HCT116 (cell line): ENCODE results near the gene LTB.

Experiments used
- EGR1 ChIP-seq: IDR thresholded peaks from 2 replicates; pipeline ENCODE4 v1.6.1; 2012; ENCODE audit warnings: low read depth
- EZH2phosphoT487 ChIP-seq: fragments of 200-600 bp; IDR thresholded peaks from 2 replicates; pipeline ENCODE4 v1.6.1; 2018; ENCODE audit warnings: antibody characterized with exemption, borderline replicate concordance
- POLR2A ChIP-seq: IDR thresholded peaks from 2 replicates; pipeline ENCODE4 v1.7.0; 2011; ENCODE audit warnings: borderline replicate concordance; ENCODE audit not compliant: insufficient read depth, insufficient read length; ENCODE audit errors: extremely low read depth
- POLR2AphosphoS5 ChIP-seq: IDR thresholded peaks from 2 replicates; pipeline ENCODE4 v1.6.1; 2011; ENCODE audit warnings: mild to moderate bottlenecking, low read depth, low read length, moderate library complexity
- RAD21 ChIP-seq: IDR thresholded peaks from 2 replicates; pipeline ENCODE4 v1.6.1; 2012; ENCODE audit warnings: low read depth, mild to moderate bottlenecking
- SIN3A ChIP-seq: IDR thresholded peaks from 2 replicates; pipeline ENCODE4 v1.6.1; 2012; ENCODE audit warnings: low read depth
- YY1 ChIP-seq: IDR thresholded peaks from 2 replicates; pipeline ENCODE4 v1.6.1; 2011; ENCODE audit warnings: low read length, low read depth, moderate library complexity, mild to moderate bottlenecking; ENCODE audit not compliant: insufficient replicate concordance; ENCODE audit errors: extremely low read depth
- ZNF274 ChIP-seq: fragments of 200-500 bp; sonication (Bioruptor generic); IDR thresholded peaks from 2 replicates; pipeline ENCODE4 v1.6.1; 2014; ENCODE audit warnings: mild to moderate bottlenecking, low read depth, low read length, inconsistent platforms
- TF ChIP-seq, protein P1 (sequence below), 3 experiments: fragments of 200-600 bp in 1 of 3; sonication (generic) in 1 of 3; IDR thresholded peaks in 2 of 3; conservative IDR thresholded peaks in 1 of 3; 2 replicates each; pipeline ENCODE4 v1.5.1; 2012 to 2017; ENCODE audit warnings: low read depth in 2 of 3, low read length in 2 of 3, antibody characterized with exemption in 1 of 3, borderline replicate concordance in 1 of 3, control low read depth in 1 of 3, mild to moderate bottlenecking in 1 of 3, mixed read lengths in 1 of 3, mixed run types in 1 of 3, moderate library complexity in 1 of 3; ENCODE audit not compliant: insufficient read depth in 1 of 3

DNA sequence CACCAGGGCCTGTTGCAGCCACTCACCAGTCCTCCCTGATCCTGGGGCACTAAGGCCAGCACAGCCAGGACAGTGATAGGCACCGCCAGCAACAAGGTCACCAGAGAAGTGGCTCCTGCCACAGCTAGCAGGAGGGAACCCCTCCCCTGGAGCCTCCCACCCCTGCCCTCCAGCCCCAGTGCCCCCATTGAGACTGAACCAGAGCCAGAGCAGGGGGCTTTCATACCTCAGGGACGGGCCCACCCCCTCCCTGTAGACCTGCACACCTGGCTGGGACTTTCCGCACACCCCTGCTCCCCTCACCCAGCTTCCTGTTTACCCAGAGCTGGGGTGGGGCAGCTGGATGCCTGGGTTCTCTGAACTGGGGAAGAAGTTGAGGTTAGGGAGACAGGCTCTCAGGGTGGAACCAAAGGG lies at the start of gene LTB:
- TF ChIP-seq POLR2A (no peak), EGR1 (no peak), ZNF274 (no peak), SIN3A (no peak), POLR2AphosphoS5 (no peak), YY1 (no peak), RAD21 (no peak), EZH2phosphoT487 (no peak)
- TF ChIP-seq, protein P1, sequence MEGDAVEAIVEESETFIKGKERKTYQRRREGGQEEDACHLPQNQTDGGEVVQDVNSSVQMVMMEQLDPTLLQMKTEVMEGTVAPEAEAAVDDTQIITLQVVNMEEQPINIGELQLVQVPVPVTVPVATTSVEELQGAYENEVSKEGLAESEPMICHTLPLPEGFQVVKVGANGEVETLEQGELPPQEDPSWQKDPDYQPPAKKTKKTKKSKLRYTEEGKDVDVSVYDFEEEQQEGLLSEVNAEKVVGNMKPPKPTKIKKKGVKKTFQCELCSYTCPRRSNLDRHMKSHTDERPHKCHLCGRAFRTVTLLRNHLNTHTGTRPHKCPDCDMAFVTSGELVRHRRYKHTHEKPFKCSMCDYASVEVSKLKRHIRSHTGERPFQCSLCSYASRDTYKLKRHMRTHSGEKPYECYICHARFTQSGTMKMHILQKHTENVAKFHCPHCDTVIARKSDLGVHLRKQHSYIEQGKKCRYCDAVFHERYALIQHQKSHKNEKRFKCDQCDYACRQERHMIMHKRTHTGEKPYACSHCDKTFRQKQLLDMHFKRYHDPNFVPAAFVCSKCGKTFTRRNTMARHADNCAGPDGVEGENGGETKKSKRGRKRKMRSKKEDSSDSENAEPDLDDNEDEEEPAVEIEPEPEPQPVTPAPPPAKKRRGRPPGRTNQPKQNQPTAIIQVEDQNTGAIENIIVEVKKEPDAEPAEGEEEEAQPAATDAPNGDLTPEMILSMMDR (IDR thresholded peaks at IDR 0.05 in 2 of 3, conservative IDR thresholded peaks at IDR 0.05 in 1 of 3; ENCODE audit: borderline replicate concordance in 1 of 3, insufficient read depth in 1 of 3, low read depth in 2 of 3, low read length in 2 of 3): no peak
